HG03139 (cell line): ENCODE results near the gene STIL.
"Not testable (repeated sequence)": the region's sequence is repeated elsewhere in the genome, so short reads cannot be mapped to it uniquely, and the experiment has no call there.

Experiments
- ATAC-seq: cut with Tn5 transposase; IDR thresholded peaks from one replicate; pipeline ENCODE4 v1.9.1; 2021; ENCODE audit not compliant: unreplicated experiment

Gene STIL

DNA sequence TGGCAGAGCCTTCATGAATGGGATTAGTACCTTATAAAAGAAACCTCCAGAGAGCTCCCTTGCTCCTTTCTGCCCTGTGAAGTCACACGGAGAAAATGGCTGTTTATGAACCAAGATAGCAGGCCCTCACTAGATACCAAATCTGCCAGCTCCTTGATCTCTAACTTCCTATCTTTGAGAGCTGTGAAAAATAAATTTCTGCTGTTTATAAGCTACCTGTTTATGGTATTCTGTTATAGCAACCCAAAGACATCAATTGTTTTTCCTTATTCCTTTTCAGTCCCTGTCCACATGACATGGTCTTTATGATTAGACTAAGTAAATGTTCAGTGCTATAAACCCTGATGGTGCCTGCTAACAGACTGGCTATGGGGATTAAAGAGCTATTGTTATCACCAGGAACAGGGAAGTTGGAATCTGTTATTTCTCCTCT, 9.7 kb upstream of the STIL start:
- ATAC-seq = no peak

DNA sequence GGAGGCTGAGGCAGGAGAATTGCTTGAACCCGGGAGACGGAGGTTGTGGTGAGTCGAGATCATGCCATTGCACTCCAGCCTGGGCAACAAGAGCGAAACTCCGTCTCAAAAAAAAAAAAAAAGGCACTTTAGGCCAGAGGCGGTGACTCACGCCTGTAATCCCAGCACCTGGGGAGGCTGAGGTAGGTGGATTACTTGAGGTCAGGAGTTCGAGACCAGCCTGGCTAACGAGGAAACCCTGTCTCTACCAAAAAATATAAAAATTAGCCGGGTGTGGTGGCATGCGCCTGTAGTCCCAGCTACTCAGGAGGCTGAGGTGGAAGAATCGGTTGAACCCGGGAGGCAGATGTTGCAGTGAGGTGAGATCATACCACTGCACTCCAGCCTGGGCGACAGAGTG, 6.0 kb upstream of the STIL start:
- ATAC-seq = not testable (repeated sequence)

DNA sequence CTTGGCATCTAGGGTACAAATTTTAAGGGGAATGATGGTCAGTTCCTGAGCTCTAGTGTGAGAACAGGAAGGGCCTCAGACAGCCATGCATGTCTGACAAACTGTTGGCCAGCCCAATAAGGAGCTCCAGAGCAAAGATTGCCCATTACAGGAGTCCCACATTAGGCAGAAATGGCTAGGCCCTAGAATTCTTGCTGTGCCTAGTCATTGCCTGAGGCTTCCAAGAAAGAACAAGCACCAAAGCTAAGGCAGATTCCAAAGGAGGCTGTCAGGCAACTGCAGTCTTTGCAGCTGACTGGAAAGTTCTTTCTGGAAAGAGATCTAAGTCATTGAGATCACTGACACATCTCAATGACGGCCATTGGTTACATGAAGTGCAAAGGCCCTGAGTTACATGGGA, 3.9 kb upstream of the STIL start:
- no peak for ATAC-seq

DNA sequence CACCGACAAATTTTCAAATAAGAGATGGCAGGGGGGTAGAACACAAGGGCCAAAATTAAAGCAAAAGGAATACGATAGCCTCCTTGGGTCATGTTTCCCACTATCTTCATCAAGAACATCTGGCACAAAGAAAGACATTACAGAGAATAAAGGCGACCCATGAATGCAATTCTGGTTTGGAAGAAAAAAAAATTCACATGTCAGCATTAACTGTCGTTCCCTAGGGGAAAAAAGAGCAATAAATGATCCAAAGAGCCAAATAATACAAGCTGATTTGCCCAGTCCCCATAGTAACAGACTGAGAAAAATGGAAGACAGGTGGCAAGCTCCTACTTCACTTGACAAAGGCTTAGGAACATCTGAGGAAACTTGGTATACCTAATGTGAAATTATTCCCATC, 4.5 kb downstream of the STIL start:
- ATAC-seq = no peak

DNA sequence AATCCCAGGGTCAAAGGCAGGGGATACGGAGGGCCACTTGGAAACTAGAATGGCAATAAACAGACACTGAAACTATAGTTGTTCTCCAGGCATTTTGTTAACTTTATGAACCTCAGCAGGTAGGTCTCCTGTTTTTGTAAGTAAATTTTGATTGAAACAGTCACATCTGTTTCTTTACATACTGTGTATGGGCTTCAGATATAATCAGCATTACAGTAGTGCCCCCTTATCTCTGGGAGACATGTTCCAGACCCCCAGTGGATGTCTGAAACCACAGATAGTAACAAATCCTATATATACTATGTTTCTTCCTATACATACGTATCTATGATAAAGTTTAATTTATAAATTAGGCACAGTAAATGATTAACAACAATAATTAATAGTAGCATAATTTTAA, 11.5 kb downstream of the STIL start:
- no peak for ATAC-seq

DNA sequence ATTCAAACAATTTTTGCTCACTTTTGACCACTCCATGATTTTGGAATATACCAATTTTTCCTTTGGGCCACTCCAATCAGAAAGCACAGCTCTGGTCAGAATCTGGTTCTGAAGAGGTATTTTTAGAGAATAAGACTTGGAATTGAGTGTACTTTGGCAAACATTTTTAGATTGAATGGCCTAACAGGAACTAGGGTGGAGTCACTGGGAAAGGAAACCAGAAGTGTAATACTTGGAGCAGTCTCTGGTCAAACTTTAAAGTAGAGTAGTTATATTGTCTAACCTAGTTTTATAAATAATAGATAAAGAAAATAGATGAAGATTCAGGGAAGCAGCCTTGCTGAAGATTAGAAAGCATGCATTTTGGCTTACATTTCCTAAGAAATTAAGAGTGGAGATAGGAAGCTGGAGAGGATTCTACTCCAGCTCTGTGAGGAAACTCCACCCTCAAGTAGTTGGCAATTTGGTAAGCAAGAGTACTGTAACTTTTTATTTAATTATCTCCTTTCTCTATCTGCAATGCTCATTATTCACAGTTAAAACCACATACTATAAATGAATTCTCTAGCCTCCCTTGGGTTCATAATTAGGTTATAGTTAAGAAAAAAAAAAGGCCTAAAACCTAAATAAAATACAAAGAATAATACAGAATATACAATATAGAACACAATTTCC, 15.8 kb downstream of the STIL start:
- ATAC-seq = no peak

DNA sequence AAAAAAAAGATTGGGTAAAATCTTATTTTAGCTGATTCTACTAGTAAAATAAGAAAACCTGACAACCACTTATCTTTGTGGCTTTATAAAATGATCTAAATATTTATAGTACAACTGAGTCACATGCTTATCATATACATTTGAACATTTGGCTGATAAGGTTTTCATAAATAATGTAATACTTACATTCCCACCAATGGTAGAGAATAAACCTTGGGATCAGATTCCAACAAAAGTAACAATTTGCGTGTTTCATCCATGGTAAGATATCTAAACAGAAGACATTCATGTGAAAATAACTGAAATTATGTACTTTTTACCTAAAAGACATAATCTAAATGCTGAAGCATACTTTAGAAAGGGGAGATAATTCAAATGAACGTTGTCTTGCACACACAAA, 18.4 kb downstream of the STIL start:
- ATAC-seq = no peak

DNA sequence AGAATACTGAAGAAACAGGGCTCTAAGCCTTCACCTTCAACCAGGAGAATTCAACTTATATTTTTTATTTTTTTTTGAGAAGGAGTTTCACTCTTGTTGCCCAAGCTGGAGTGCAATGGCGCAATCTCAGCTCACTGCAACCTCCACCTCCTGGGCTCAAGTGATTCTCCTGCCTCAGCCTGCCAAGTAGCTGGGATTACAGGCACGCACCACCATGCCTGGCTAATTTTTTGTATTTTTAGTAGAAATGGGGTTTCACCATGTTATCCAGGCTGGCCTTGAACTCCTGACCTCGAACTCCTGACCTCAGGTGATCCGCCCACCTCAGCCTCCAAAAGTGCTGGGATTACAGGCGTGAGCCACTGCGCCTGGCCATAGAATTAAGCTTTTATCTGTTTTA, 19.1 kb downstream of the STIL start:
- ATAC-seq = not testable (repeated sequence)

DNA sequence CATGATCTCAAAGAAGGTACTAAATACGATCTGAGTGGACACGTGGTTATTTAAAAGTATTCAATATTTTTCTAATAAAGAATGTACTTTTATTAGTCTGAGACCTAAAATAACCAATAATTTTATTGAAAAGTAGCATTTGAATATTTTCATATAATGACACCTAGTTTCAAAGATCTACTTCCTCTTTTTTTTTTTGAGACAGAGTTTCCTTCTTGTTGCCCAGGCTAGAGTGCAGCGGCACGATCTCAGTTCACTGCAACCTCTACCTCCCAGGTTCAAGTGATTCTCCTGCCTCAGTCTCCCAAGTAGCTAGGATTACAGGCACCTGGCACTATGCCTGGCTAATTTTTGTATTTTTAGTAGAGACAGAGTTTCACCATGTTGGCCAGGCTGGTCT, 25.8 kb downstream of the STIL start:
- ATAC-seq = not testable (repeated sequence)

DNA sequence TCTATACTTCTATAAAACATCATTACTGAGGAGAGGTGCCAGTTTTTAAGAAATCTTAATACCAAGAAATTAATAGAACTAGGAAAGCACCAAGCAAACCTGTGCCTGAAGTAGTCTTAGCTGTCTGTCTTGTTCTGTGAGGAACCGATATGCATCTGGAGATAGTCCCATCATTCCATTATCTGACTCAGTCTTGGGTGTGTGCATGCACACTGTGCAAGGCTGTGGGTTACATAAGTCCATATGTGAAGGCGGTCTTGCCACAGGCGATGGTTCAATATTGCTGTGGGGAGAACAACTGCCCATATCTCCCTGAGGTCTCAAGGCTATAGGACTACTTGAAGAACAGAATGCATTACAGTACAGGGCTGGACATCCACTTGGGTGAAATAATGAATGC, 33.8 kb downstream of the STIL start:
- ATAC-seq = no peak

DNA sequence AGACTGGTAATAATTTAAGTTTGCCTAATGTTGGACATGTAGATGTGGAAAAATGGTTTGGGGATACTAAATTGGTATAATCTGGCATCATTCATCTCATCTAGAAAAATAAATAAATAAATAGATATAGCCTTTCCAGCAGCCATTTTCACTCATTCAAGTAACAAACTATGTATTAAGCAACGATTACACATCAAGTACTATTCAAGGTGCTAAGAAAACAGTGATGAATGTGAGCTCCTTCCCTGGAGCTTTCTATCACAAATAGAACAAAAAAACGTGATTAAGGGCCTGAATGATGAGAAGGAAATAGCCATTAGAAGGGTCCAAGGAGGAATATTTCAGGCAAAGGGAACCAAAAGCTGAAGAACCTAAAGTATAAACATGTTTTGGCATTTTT, 37.1 kb downstream of the STIL start:
- no peak for ATAC-seq

DNA sequence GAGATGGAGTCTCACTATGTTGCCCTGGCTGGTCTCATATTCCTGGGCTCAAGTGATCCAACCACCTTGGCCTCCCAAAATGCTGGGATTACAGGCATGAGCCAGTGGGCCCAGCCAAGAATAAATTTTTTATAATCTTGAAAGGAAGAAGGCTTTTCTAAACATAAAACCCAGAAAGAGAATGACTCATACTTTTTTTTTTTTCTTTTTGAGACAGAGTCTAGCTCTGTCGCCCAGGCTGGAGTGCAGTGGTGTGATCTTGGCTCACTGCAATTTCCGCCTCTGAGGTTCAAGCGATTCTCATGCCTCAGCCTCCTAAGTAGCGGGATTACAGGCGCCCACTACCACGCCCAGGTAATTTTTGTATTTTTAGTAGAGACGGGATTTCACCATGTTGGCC, 38.1 kb downstream of the STIL start:
- ATAC-seq = not testable (repeated sequence)

DNA sequence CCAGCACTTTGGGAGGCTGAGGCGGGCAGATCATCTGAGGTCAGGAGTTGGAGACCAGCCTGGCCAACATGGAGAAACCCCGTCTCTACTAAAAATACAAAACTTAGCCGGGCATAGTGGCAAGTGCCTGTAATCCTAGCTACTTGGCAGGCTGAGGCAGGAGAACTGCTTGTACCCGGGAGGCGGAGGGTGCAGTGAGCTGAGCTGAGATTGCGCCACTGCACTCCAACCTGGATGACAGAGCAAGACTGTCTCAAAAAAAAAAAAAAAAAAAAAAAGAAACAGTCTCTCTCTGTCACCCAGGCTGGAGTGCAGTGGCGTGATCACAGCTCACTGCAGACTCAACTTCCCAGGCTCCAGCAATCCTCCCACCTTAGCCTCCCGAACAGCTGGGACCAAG, 48.4 kb downstream of the STIL start:
- not testable (repeated sequence) for ATAC-seq

DNA sequence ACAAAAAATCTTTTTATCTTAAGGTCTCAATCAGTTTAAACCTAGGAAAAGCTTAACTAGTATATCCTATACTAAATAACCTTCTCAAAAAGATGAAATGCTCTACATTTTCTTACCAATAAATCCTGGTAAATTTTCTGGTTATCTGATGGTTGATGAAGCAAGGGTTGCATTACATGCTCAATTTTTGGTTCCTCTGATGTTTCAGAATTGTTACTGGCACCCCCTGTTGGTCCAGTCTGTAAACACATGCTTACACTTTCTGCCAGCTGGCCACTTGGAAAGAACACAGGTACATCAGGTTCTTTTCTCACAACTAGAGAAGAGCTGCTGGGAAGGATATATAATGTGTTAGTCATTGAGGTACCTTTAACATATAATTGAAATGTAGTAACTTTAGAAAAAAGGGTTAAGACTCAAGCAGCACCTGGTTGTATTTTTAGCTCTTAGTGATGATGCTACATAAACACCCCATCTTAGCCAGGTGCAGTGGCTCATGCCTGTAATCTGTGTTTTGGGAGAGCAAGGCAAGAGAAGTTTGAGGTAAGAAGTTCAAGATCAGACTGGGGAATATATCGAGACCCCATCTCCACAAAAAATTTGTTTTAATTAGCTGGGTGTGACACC, 51.0 kb downstream of the STIL start:
- no peak for ATAC-seq

DNA sequence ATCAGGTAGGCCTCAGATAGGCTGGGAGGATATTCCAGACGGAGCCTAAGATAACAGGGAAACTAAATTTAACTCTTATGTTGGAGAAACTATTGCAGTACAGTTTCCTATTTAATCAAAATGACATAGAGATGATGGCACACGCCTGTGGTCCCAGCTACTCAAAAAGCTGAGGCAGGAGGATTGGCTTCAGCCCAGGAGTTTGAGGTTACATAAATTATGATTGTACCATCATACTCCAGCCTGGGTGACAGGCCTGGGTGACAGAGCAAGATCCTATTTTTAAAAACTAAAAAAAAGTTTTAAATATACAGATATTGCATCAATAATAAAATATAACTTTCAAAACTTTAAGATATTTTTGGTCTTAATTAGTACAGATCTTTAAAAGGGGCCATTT, 56.7 kb downstream of the STIL start:
- no peak for ATAC-seq

DNA sequence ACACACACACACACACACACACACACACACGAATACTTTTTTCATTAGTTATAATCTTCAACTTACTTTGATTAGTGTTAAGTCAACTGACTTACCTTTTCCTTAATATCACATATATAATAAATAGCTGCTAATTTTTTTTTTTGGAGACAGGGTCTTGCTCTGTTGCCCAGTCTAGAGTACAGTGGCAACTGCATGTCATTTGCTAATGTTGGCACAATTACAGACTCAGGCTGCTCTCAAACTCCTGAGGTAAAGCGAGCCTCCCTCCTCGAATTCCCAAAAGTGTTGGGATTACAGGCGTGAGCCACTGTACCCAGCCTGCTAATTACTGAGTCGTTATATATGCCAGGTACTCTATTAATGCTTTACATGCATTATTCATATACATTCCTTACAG, 61.2 kb downstream of the STIL start:
- no peak for ATAC-seq

DNA sequence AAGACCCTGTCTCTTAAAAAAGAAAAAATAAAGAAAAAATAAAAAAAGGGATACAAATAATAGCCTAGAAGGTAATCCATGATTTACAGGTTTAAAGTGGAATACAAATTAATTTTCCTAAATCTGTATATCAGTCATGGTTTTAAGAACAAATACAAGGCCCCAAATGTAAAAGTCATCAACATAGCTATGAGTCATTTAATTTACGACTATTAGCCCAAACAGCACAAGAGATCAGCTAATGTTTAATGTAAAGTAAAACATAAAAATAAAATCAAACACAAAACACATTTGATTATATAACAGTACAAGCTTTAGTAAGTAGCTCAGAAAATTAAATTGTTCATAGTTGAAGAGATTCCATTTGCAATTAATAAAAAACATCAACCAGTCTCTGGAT, 61.6 kb downstream of the STIL start:
- no peak for ATAC-seq

DNA sequence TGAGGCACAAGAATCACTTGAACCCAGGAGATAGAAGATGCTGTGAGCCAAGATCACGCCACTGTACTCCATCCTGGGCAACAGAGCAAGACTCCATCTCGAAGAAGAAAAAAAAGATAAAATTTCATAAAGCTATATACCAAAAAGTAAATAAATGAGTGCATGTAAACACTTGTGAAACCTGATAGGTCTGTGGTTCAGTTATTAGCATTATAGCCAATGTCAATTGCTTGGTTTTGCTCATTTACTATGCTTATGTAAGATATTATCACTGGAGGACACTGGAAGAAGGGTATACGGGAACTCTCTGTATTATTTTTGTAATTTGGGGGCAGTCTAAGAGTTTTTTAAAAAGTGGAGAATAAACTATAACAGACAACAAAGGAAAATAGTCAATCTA, 64.2 kb downstream of the STIL start:
- ATAC-seq = no peak

DNA sequence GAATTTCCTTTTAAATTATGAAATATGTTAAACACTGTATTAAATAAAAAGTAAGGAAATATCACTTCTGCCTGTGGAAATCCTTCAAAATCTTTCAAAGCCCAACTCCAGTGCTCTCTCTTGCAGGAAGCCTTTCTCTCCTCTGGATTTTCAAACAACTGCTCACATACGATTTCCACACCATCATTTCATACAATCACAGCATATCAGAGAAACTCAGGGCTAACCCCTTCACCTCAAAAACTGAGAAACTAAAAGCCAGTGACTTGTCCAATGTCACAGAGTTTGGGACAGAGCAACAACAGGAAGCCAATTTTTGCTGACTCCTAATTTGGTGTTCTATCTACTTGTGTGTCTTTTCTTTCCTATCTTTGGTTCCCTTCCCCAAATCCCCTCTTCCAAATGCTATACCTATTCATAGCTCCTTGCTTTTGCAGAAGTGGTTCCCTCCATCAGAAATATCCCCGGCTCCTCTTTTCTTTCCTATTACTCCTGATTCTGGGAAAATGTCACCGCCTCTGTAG, 69.5 kb downstream of the STIL start:
- ATAC-seq = no peak

DNA sequence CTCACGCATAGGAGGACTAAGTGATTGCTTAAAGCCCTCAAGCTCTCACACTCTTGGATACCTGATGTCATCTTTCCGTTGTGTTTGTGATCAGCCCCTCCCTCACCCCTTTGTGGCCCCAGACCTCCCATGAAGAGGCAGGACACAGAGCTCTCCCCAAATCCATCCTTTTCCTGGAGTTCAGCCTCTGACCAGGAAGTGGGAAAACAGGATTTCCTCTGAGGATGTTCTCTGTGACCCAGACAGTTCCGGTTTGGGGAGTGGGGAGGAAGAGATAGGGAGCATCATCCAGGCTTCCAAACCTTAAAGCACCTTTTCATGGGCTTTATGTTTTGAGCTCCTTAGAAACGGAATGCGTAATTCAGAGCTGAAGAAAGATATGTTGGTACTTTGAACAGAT, 70.0 kb downstream of the STIL start:
- ATAC-seq = no peak

DNA sequence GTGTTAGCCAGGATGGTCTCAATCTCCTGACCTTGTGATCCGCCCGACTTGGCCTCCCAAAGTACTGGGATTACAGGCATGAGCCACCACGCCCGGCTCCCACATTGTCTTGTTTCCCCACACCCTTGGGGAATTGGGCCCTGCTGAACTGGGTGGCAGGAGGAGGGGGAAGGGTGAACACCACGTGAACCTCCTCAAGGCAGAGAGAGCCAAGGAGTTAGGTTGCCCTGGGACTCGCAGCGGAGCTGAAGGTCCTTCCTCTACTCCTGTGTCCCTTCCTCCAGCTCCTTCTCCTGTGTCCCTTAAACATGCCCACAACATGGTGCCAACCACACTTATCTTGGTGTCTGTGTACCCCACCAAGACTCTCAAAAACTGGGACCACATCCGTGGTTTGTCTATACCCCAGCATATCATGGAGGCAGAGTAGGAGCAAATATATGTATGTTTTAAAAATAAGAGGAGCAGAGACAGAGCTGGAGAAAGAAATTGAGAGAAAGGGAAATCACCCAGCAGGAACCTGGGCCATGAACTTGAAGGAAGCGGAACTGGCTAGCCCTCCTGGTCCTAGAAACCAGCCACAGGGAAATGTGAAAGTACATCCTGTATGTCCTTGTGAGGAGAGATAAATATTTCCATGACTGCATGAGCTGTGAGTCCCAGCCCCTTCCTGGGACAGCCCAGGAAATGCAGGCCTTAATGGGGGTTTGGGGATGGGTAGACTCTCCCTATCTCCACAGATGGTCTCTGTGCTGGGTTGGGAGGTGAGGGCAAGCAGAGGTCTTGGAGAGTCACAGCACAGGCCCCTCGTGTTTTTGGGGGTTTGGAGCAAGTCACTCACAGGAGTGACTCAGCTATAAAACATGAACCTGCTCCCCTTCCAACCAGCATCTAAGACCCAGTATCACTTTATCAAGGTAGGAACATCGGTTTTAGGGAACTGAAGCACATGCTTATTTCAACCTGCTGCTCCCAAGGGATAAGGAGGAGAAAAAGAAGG, 72.5 kb downstream of the STIL start:
- no peak for ATAC-seq
